NCI-H2029 (cell line): Measurements from ENCODE around the gene SCAMP5.

Experiments used
- DNase-seq: peaks from one replicate; lab custom pipeline; 2025; lab: John Stamatoyannopoulos, UW

SCAMP5 gene

DNA sequence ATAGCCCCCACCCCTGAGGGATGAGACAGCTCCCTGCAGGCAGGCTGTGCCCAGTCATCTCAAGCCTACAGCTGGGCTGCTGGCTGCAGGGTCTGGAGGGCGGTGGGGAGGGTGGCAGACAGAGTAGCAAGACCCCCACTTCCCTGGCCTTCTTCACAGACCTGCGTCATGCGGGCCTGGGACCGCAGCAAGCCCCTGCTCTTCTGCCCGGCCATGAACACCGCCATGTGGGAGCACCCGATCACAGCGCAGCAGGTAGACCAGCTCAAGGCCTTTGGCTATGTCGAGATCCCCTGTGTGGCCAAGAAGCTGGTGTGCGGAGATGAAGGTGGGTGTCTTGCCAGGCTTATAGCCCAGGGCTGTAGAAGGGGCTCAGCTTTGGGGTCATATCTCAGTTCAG is 53.0 kb downstream of the SCAMP5 start:
- no peak for DNase-seq

DNA sequence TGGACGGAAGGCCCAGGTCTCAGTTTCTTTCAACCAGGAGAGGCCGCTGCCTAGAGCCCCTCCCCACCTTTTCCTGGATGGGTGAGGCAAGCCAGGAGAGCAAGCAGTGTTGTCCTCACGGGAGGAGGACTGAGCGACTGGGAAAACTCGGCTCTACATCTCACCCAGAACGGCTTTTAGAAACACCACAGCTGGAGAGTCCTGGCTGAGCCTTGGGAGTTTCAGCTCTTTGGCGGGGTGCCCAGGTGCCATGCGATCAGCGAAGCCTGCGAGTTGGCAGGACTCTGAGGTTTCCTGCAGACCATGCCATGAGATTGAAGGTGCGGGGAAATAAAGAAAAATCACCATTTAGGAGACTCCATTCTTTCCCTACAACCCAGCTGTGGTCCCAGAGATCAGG is 54.0 kb downstream of the SCAMP5 start:
- DNase-seq = peak; percentile 3

DNA sequence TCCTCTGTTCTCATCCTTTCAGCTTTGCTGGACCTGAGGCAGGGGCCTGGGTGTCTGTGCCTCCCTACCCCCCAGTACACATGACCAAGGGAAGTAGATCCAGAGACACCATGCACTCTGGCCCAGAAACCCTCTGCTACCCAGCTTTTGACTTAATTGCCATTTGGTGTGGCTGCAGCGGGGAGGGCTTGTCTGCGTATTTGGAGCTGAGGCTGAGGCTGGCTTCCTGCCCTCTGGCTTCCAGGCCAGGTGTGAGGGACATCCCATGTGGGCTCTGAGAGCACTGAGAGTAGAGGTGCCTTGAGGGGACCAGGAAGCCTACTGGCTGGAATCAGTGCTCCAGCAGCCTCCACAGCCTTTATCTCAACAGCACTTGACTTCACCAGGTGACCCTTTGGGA is 54.9 kb downstream of the SCAMP5 start:
- DNase-seq = no peak

DNA sequence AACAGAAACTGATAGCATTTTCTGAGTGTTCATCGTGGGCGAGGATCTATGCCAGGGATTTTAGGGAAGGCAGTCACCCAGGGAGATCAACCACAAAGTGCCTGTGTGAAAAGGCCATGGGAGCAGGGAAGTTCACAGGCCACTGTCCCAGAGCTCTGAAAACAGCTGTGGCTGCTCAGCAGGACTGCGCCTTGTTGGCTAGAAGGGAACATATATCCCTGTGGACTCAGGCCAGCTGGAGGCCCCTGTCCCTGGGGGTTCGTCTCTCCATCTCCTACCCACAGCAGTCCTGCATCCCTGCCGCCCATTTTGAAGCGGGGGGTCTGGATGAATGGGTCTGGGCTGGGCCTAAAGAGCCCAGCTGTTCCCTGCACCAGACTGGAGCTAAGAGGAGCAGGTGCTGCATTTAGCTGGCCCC is 55.8 kb downstream of the SCAMP5 start:
- no peak for DNase-seq

DNA sequence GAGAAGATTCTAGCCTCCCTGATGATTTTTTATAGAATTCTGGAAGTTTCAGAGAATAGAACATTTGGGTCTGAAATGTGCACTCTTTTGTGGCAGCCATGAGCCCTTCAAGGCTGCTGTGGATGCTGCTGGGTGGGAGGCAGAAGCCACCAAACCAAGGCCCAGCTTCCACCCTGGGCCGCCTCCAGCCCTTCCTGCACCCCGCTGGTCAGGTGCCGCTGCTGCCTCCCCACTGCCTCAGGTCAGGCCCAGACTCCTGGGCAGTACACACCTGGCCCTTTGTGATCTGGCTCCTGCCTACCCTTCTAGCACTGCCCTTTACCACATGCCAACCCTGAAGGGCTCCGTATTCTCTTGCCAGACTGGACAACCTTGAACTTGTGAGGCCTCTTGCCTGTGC is 56.3 kb downstream of the SCAMP5 start:
- no peak for DNase-seq

DNA sequence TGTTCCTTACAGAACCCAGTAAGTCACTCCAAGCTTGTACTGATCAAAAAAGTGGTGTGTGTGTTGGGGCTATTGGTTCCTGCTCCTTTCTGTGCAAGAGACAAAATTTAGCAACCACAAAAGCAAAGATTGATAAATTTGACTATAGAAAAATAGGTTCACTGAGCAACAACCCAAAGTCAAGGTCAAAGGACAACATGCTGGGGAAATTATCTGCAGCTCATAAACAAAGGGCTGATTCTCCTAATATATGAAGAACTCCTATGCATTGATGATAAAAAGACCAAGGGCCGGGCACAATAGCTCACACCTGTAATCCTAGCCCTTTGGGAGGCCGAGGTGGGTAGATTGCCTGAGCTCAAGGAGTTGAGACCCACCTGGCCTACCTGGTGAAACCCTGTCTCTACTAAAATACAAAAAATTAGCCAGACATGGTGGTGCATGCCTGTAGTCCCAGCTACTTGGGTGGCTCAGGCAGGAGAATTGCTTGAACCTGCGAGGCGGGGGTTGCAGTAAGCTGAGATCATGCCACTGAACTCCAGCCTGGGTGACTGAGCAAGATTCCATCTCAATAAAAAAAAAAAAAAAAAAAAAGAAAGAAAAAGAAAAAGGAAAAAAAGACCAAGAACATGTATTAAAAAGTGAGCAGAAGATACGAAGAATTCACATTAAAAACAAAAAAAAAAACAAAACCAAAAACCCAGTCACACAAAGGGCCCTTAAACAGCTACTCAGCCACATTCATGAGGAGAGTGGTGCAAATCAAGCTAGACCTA is 57.8 kb downstream of the SCAMP5 start:
- DNase-seq = no peak

DNA sequence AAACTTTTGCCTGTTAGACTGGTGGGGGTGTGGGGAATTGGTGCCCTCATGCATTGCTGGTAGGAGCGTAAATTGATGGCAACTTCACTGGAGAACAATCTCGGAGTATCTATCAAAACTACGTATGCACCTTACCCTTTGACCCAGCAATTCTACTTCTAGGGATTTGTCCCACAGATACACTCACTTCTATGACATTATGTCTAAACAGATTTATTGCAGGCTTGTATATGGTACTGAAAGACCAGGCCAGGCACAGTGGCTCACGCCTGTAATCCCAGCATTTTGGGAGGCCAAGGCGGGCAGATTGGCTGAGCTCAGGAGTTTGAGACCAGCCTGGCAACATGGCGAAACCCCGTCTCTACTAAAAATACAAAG is 58.4 kb downstream of the SCAMP5 start:
- no peak for DNase-seq

DNA sequence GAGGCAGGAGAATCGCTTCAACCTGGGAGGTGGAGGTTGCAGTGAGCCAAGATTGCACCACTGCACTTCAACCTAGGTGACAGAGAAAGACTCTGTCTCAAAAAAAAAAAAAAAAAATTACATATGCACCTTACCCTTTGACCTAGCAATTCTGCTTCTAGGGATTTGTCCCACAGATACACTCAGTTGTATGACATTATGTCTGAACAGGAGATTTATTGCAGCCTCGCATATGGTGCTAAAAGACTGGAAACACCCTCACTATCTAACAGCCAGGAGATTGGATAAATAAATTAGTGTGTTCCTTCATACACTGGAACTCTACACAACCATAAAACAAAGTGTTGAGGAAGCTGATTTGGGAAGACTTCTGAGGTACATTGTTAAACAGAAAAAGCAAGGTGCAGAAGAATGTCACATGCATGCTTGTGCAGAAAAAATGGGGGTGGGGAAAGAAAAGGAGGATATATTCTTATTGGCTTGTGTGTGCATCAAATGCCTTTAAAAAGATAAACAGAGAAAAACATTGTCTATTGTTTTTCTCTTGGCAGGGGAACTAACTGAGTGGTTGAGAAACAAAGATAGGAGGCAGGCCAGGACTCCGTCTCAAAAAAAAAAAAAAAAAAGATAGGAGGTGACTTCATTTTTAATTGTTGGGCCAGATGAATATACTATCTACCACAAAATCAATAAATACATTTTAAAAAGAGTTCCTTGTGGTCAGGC is 59.0 kb downstream of the SCAMP5 start:
- no peak for DNase-seq

DNA sequence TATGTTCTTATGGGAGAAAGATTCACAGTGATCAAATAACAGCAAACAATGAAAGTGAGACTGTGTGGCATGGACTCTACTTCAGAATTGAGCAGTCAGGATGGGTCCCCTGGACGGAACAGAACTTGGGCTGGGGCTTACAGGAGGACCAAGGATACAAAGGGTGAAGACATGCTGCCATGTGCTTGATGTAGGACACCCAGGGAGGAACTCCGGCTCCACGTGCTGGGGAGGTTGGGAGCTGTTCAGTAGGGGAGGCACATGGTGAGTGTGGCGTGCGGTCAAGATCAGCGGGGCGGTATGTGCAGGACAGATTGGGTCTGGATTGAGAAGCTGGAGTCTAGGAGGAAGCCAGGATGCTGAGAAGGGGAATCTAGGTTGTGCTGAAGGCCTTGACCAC is 60.7 kb downstream of the SCAMP5 start:
- DNase-seq = no peak

DNA sequence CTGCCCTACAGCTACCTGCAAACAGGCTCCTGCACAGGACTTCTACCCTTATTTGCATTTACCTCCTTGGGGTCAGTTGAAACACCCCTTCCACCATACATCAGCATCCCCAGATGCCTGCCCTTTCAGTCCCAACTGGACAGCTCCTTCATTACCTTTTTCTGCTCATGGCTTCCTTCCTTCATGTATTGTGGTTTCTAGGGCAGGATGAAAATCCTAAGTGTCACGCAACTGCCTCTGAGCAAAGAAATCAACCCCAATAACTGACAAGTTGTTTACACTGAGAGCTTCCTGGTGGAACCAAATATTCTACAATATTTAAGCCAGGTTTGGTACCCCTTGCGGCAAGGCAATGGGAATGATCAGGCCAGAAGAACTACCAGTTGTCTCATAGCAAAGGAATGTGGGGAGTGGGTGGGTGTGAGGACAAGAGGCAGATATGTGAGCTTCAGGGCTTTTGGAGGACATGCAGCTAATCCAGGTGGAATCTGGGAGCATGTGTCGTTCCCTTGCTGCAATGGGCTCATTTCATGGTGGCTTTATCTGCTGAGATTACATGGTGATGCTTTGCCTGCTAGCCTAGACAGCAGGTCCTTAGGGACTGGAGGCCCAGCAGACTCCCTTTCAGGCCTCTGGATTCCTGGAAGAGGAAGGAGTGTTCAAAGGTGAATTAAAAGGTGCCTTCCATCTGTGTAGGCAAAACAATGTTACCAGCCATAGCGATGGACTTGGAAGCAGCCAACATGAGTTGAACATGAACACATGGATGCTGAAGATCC is 63.0 kb downstream of the SCAMP5 start:
- DNase-seq = no peak

DNA sequence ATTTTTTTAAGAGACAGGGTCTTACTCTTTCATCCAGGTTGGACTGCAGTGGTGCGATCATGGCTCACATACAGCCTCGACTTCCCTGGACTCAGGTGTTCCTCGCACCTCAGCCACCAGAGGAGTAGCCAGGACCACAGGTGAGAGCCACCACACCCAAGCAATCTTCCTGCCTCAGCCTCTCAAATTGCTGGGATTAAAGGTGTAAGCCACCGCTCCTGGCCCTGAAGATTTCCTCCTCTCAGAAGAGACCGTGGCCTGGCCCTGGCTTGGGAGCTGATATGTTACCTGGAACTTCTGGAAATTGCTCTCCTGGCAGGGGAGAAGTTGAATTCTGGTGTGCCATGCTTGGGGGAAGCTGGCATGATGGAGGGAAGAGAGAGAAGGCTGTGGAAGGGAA is 64.2 kb downstream of the SCAMP5 start:
- no peak for DNase-seq

DNA sequence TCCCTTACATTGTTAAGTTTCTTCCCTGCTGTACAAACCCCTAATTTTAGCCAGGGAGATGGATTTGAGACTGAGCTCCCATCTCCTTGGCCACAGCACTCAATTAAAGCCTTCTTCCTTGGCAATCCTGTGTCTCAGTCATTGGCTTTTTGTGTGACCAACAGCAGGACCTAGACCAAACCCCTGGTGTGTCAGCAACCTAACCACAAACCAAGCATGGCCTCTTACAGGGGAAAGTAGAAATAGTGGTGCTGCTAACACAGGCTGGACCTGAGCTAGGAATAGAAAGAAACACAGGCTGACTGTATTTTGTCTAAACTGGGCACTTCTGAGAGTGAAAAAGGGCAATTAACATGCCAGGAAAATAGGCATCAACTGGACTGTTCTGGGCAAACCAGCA is 65.9 kb downstream of the SCAMP5 start:
- DNase-seq = no peak

DNA sequence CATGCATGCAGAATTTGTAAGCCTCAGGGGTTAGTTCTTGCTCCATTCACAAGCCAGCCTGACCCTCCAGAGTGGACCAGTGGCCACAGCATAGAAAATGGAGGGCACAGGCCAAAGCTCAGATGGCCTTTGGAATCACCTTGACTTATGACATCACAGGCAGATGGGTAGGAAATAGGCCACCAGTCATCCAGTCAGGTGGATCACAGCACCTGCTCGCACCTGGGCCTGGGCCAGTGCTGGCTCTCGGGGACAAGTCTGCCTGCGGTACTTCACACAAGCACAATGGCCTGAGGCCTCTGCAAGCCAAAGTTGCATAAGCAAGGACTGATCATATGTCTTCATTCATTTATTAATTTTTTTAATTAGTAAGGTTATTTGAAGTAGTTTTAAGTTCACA is 67.3 kb downstream of the SCAMP5 start:
- peak; percentile 4 for DNase-seq

DNA sequence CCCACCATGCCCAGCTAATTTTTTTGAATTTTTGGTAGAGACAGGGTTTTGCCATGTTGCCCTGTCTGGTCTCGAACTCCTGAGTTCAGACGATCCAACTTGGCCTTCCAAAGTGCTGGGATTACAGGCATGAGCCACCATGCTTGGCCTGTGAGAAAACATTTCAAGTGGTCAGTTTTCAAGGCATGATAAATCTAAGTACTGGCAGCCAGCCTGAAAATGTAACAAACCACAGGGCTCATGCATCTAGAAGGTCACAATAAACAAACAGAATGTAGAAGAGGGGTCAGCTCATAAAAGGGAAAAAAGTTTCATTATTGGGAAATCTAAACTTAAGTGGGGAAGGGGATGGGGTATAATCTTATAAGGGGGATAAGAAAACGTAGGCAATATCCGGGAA is 68.0 kb downstream of the SCAMP5 start:
- DNase-seq = no peak

DNA sequence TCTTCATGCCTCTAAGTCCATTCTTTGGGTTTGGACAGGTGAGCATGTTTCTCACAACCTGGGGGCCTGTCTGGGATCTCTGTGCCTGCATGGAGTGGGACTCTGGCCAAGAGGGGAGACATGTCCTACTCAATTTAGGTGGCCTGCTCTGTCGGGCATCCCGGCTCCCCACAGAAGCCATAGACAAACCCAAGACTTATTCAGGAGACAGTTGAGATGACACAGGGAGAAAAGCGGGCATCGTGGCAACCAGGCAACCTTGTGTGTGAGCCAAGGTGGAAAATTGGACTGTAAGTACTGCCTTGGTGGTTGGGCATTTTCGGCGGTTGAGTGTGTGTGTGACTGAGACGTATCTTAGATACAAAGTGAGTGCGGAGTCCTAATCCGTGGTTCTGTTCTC is 68.5 kb downstream of the SCAMP5 start:
- no peak for DNase-seq

DNA sequence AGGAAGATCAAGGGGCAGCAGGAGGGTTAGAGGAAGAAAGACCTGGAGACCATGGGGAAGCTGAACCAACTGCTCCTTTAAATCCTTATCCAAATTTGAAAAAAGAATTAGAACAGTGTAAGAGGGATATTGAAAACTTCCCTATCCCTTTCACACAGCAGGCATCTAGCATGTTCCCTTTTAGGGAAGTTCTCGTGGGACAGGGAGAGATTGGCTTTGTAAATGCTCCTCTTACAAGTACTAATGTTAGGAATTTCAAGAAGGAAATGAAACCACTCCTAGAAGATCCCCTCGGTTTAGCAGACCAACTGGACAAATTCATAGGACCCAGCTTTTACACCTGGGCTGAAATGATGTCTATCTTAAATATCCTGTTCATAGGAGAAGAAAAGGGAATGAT is 69.5 kb downstream of the SCAMP5 start:
- DNase-seq = no peak

DNA sequence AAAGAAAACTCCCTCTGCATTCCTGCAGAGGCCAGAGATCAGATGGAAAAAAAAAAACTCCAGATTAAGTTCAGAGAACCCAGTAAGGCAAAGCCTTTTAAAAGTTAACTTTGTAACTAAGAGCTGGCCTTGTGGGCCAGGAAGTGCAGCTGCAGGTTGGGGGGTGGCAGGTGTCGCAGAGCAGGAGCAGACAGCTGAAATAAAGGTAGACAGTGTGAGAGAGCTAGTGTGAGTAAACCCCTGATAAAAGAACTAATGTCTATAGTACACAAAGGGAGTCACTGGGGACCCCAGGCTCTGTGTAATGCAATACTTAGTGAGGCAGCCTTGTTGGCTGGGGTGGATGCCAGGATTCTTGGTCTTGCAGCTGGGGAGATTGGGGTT is 70.1 kb downstream of the SCAMP5 start:
- DNase-seq = no peak

DNA sequence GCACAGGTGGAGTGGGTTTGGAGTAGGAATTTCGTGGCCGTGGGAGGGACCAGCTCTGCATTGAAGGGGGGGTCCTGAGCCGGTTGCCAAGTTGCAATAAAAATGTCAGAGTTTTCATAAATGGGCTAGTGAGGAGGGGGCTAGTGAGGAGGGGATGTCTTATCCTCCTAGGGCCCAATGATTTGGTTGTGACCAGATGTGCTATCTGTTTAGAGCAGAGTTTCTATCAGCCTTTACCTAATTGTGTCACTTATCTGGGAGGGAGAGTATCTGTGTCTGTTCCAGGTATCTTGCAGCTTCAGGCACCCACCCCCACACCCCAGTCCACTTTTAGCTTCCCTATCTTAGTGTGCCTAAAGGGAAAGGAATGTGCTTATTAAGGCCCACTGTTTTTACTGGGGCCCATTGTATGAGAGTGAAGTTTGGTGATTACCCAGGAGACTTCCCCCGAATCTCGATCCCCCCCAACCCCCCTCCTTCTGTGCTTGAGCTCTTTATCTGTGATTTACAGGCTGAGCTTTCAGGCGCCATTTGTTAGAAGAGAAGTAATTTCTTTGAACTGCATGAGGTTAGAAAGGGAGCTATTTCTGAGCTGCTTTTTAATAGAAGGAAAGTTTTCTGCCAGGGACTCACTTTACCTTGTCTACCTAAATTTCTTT is 70.6 kb downstream of the SCAMP5 start:
- DNase-seq = no peak

DNA sequence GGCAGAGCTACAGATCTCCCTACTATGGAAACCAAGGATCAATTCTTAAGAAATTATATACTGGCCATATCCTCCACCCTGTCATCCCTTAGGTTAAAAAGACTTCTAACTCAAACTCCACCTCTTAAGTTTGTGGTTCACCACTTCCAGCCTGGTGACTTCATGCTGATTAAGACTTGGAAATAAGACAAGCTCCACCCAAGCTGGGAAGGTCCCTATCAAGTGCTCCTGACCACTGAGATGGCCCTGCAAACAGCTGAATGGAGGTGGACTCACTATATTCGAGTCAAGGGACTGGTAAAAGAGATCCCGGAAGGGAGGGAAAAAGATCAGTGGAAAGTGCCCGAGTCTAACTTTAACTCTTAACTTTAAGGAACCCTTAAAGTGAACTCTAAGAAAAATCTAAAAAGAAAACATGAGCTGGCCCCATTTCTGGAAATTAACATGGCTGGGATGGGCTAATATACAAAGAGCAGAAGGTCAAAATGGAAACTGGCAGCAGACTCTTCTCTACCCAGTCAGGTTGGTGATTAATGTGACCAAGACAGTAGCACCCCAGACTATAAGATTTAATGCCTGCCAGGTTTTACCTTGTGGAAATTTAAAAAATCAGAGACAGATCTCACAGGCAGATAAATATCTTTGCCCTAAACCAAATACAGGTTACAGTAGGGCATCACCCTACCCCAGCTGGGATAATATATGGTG is 71.9 kb downstream of the SCAMP5 start:
- DNase-seq = no peak

DNA sequence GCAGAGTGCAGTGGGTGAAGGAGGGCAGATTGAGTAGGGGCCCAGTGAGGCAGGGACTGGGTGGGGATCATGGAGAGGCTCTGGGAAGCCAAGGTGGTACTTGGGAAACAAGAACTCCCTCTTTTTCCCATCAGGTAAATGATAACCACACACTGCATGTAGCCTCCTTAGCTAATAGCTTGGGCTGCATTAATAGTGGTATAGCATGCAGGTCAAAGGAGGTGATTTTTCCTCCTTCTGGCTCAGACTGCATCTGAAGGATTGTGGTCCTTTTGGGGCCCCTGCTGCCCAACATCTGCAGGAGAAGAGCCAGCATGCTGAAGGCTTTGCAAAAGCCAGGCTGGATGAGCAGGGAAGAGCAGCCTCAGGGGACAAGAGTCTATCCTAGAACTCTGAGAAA is 73.4 kb downstream of the SCAMP5 start:
- no peak for DNase-seq

DNA sequence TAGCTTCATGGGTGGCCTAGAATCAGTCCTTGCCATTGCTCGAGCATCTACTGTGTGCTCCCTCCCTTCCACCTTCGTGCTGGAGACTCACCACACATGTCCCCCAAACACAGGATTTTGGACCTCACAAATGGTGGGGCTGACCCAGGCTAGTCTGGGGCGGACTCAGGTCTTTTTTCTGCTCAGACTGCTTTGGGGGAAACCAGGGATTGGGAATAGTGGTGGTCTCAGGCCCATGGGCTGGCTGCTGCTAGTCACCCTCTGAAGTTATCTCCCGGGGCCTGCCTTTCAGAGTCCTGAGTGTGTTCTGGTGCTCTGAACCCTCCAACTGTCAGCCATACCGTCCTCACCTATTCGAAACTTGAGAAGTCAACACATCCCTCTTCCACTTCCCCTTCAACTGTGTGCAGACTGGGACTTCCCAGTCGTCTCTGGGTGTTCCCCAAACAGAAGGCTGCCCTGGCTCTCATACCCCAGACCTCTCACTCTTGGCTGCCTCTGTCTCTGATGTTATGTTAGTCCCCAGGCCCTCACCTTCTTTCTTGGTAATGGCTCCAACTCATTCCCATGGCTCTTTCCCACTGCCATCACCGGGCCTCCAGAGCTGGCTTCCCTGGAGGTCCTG is 74.0 kb downstream of the SCAMP5 start:
- no peak for DNase-seq
